ENCODE results near the gene ZC3H12C. TPM values are rescaled to one million over a fixed set of nuclear protein-coding genes. Genes with fewer than 3 reads are reported as not detected.

Gene ZC3H12C
- total RNA-seq, 3 donors from 2014 or later: 15.9 to 28.7 (median 21.5) TPM

DNA sequence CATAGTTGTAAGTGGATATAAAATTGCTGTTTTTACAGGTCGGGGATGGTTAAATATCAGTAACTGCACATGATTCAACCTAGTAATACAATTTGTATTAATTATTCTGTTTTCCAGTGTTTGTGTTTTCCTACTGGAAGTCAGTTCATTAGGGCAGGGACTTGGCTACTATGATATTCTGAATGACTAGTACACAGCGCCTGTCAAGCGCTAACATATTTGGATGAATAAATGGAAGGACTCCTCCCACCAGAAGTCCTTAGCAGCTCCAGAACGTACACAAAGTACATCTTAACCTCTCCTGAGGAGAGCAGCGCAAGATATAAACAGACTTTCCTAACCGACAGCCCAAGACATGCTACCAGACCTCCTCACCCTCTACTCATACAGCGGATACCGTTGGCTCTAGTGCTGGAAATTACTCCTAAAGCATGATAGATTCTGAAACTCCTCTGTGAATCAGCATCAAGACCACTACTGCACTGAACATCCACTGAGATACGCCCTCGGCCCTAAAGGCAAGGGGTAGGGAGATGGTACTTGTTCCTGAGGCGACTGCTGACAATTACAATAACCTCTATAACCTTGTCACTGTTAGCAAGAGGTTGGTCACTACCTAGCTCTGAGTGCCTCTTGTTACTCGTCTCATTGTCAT is 124.2 kb downstream of the ZC3H12C start:
- ATAC-seq: no peak
- no peak for DNase-seq

DNA sequence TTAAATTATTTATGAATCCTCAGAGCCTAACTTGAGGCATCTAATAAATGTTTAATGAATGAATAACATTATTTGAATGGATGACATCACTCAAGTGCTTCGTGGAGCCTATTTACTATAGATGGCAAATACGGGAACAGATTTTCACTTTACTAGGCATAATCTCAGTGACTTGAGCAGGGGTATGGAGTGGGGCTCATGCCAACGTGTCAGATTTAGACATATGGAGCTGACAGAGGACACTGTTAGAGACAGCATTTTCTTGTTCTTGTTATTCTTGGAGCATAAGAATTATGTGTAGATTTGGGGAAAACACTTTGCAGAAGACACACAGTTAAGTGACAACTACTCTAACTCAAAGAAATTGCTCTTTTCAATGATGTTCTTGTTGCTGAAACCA is 124.7 kb downstream of the ZC3H12C start:
- no peaks in the 10 kb centered on the region for H3K36me3 ChIP-seq (ENCODE audit: low read depth)
- intact Hi-C loops (cut with DNase I, micrococcal nuclease): no loop called here
- TF ChIP-seq, protein P1, sequence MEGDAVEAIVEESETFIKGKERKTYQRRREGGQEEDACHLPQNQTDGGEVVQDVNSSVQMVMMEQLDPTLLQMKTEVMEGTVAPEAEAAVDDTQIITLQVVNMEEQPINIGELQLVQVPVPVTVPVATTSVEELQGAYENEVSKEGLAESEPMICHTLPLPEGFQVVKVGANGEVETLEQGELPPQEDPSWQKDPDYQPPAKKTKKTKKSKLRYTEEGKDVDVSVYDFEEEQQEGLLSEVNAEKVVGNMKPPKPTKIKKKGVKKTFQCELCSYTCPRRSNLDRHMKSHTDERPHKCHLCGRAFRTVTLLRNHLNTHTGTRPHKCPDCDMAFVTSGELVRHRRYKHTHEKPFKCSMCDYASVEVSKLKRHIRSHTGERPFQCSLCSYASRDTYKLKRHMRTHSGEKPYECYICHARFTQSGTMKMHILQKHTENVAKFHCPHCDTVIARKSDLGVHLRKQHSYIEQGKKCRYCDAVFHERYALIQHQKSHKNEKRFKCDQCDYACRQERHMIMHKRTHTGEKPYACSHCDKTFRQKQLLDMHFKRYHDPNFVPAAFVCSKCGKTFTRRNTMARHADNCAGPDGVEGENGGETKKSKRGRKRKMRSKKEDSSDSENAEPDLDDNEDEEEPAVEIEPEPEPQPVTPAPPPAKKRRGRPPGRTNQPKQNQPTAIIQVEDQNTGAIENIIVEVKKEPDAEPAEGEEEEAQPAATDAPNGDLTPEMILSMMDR (IDR thresholded peaks at IDR 0.05): no peak
- no peak for DNase-seq
- ATAC-seq: no peak
- no peak overlapping the region for H3K4me3 ChIP-seq
- H3K4me1 ChIP-seq (ENCODE audit: low read depth): no peaks in the 10 kb centered on the region
- no peaks in the 10 kb centered on the region for H3K9me3 ChIP-seq

More for the DNA sequence above, 124.2 kb downstream of the ZC3H12C start:
- intact Hi-C loops (cut with DNase I, micrococcal nuclease): no loop called here
- TF ChIP-seq, protein P1 (IDR thresholded peaks at IDR 0.05): no peak
- Histone ChIP-seq H3K4me1 (ENCODE audit: low read depth) (no peaks in the 10 kb centered on the region), H3K4me3 (no peak overlapping the region), H3K9me3 (no peaks in the 10 kb centered on the region), H3K36me3 (ENCODE audit: low read depth) (no peaks in the 10 kb centered on the region)

GRCh38 chr11:110219006-110219785 is 126.0 kb downstream of the ZC3H12C start:
- TF ChIP-seq, protein P1 (IDR thresholded peaks at IDR 0.05): no peak

More at GRCh38 chr11:110219006-110219785, 126.0 kb downstream of the ZC3H12C start:
- intact Hi-C loops (cut with DNase I, micrococcal nuclease): no loop called here
- ATAC-seq (no peak), DNase-seq (no peak)
- Histone ChIP-seq H3K9me3 (no peaks in the 10 kb centered on the region), H3K4me1 (ENCODE audit: low read depth) (no peaks in the 10 kb centered on the region), H3K4me3 (no peak overlapping the region), H3K36me3 (ENCODE audit: low read depth) (no peaks in the 10 kb centered on the region)

Other genes starting within 250 kb of the ZC3H12C start
- 10 to 100 TPM; 26.7 to 83.7 (median 26.8) TPM for gene RDX, start 203.2 kb downstream of the ZC3H12C start, total RNA-seq

All from mucosa of descending colon (tissue), 3 donors.